T follicular helper cell (primary cell): ENCODE results near the gene UBTD1.
"Not testable (repeated sequence)": the region's sequence is repeated elsewhere in the genome, so short reads cannot be mapped to it uniquely, and the experiment has no call there.

Source experiments
- DNase-seq: peaks from one replicate; pipeline ENCODE4 v3.0.0-alpha.2; 2020; ENCODE audit warnings: low read depth

Gene UBTD1

GRCh38 chr10:97563337-97563736 is 64.6 kb downstream of the UBTD1 start:
- DNase-seq = no peak

DNA sequence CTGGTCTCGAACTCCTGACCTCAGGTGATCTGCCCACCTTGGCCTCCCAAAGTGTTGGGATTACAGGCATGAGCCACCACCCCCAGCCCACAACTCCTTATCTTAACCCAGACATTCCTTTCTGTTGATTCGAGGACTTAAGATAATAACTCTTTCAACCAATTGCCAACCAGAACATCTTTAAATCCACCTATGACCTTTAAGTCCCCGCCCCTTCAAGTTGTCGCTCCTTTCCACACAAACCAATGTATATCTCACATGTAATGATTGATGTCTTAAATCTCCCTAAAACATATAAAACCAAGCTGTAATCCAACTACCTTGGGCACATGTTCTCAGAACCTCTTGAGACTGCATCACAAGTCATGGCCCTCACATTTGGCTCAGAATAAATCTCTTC is 66.1 kb downstream of the UBTD1 start:
- DNase-seq = no peak

GRCh38 chr10:97566336-97566996 is 67.7 kb downstream of the UBTD1 start:
- no peak for DNase-seq

- no peak for DNase-seq
Measured at GRCh38 chr10:97567891-97568290, 69.2 kb downstream of the UBTD1 start.

DNA sequence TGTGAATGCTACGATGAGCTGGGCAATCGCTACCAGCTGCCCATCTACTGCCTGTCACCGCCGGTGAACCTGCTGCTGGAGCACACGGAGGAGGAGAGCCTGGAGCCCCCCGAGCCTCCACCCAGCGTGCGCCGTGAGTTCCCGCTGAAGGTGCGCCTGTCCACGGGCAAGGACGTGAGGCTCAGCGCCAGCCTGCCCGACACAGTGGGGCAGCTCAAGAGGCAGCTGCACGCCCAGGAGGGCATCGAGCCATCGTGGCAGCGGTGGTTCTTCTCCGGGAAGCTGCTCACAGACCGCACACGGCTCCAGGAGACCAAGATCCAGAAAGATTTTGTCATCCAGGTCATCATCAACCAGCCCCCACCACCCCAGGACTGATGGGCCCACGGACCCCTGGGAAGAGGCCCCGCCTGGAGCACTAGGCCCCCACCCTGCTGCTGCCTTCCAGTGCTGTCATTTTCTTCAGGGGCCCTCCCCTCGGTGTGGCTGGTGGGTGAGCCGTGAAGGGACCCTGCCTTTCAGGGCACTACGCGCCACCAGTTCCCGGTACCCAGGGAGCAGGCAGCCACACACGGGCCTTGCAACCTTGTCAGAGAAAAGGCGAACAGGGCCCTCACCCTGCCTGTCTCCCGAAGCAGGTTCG is 71.5 kb downstream of the UBTD1 start:
- DNase-seq = no peak

DNA sequence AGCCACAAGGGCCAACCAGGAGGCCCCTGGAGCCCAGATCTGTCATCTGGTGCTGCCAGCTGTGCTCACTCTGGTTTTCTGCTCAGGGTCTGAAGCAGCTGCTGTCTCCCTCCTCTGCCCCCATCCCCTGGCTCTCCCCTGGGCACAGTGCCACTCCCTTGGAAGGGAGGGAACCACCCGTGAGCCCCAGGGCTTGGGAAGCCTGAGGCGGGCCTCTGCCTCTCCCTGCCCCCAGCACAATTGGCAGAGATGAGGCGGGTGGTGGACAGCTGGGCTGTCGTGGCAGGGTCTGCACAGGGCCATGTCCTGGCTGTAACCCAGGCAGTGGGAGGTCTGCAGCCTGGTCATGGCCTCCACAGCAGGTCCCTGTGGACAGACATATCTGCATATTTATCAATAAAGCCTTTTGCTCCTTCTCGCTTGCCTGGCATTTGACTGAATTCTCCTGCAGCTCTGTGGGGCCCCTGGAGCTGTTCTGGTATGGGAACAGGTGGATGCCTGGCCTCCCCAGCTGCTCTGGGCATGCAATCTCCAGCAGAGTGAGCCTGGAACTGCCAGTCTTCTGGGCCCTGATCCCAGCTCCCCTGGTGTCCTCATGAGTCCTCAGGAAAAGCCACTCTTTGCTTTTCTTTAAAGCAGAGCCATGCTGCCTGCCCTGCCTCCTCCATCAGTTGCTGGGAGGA is 72.2 kb downstream of the UBTD1 start:
- no peak for DNase-seq

- DNase-seq = no peak
Measured at GRCh38 chr10:97571622-97572021, 72.9 kb downstream of the UBTD1 start.

DNA sequence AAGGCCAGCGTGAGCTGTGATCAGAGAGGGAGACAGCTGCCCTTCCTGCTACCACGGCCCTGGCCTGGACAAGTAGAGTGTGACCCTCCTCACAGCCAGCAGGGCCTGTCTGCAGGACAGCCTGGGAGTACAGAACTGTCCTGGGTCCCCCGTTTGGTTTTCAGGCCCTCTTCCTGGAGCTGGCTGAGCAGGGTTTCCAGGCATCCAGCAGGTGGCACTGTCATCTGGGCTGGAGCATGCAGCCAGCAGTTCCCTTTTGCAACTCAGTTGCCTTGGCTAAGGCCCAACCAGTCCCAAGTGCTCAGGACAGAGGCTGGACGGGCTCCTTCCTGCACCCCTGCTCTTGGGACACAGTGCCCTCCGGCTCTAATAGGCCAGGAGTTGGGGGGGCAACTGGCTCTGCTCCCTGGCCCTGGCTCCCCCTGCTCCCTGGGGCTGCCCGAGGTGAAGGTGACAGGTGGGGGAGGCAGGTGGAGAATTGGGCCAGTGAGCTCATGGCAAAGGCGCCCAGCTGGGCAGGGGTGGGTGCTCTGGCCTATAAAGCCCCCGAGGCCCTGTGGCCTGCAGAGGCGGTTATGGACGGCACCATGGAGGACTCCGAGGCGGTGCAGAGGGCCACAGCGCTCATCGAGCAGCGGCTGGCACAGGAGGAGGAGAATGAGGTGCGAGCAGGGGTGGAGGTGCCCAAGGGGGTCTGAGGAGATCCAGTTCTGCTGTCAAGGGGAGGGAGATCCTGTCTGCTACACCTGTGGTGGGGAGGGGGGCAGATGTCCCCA is 73.7 kb downstream of the UBTD1 start, which contains the start of gene ANKRD2:
Gene ANKRD2, plus strand, starts transcription at position 566 of the 776 bp plus-strand sequence. Its CDS starts 10 bp downstream, at position 576.
- DNase-seq = peak; percentile 18

DNA sequence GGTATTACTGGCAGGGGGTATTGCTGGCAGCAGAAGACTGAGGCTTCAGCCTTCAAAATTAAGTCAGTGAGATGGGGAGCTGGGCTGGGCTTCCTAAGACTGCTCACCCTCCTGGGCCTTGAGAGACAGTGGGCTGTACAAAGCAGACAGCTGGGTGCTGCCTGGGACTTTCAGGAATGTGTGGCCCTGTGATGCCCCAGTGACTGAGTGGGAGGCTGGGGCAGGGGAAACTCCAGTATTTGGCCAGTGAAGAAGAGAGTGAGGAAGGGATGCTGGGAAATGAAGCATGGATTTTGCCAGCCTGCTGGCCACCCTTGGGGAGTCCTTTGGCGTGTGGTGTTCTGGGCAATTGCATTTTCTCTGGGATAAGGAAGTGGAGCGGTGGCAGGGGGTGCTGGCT is 74.3 kb downstream of the UBTD1 start:
- DNase-seq = no peak

GRCh38 chr10:97573672-97574071 is 74.9 kb downstream of the UBTD1 start:
- no peak for DNase-seq

- DNase-seq = no peak
Measured at GRCh38 chr10:97574374-97575126, 75.8 kb downstream of the UBTD1 start.

GRCh38 chr10:97575127-97575668 is 76.5 kb downstream of the UBTD1 start:
- DNase-seq = no peak

DNA sequence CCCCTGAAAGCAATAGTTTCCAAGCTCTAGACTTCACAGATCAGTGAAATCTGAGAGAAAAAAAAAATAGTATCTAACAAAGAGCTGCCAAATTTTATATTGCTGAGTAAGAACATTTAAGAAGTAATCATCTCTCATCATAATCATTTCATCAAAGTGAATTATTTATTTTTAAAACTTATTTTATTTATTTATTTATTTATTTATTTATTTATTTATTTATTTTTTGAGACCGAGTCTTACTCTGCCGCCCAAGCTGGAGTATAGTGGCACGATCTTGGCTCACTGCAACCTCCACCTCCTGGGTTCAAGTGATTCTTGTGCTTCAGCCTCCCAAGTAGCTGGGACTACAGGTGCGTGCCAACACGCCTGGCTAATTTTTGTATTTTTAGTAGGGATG is 77.8 kb downstream of the UBTD1 start:
- not testable (repeated sequence) for DNase-seq

DNA sequence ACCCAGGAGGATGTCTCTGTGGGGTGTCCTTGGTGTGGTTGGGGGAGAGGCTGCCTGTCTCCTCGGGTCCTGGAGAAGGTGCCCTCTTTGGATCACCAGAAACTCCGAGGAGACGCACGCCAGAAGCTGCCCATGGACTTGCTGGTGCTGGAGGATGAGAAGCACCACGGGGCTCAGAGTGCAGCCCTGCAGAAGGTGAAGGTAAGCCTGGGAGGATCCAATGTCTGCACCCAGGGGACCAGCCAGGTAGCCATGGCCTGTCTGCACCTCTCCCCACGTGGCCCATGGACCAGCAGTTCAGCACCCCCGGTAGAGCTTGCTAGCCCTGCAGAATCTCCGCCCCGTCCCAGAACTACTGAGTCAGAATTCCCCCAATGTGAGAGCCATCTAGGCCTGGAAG is 79.0 kb downstream of the UBTD1 start:
- DNase-seq = no peak

- DNase-seq = no peak
Measured at GRCh38 chr10:97578171-97578844, 79.6 kb downstream of the UBTD1 start.

DNA sequence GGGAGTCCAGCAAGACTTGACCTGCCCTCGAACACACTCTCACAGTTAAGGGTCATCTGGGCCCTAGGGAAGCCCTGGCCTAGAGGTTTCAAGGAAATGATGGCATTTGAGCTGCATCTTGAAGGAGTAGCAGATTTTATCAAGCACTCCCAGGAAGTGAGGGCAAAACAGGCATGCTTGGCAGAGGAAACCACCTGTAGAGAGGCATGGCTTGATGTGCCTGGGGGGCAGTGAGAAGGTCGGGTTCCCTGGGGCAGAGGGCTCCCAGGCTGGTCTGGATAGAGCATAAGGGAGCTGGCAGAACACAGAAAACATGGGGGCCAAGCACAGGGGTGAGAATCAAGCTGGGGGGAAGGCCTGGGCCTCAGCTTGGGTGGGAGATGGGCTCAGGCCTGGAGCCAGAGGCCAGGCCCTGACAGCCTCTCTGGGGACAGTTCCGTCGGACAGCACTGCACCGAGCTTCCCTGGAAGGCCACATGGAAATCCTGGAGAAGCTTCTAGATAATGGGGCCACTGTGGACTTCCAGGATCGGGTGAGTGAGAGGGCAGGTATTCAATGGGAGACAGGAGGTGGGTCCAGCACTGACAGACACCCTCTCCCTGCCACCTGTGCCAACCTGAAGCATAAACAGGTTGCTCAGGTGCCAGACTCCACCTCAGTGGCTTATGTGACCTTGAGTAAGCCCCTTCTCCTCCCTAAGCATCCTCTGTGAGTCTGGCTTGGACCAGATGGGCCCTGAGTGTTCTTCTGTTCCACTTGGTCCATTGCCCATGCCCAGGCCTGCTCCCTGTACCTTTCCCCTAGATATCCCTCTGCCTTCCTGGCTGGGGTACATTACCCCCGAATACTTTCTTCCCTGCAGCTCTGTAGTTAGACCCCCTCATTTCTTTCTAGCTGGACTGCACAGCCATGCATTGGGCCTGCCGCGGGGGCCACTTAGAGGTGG is 82.0 kb downstream of the UBTD1 start:
- no peak for DNase-seq

GRCh38 chr10:97582169-97582568 is 83.4 kb downstream of the UBTD1 start:
- DNase-seq = no peak

- no peak for DNase-seq
Measured at GRCh38 chr10:97583476-97583875, 84.8 kb downstream of the UBTD1 start.

- no peak for DNase-seq
Measured at GRCh38 chr10:97584060-97584797, 85.5 kb downstream of the UBTD1 start, which contains the start of gene HOGA1. HOGA1 (plus strand) TSS chr10:97584389; CDS start chr10:97584704, 315 bp downstream.
